PC-9 (cell line): ENCODE measurements around the gene HAND1. TPM values are rescaled to one million over a fixed set of nuclear protein-coding genes. Genes with fewer than 3 reads are reported as not detected.
A peak's percentile ranks its signal among the peaks of the same experiment; 100 is the strongest.

Source experiments
- Bru-seq: library from RNA; stranded (reverse); fragments of 400-500 nt; gene quantifications from one replicate; lab custom pipeline; 2021; lab: Mats Ljungman, UMichigan
- BruChase-seq, 2 experiments: library from RNA; stranded (reverse); fragments of 400-500 nt; gene quantifications; one replicate each; lab custom pipeline; 2021; lab: Mats Ljungman, UMichigan
- BruUV-seq: library from RNA; stranded (reverse); fragments of 400-500 nt; replicated peaks from 2 replicates; lab custom pipeline; 2021; lab: Mats Ljungman, UMichigan
- CTCF ChIA-PET: fragments of 300-600 bp; sonication (Branson Sonifier 250); formaldehyde crosslinking; loops from one replicate; lab custom pipeline; 2022; ENCODE audit warnings: antibody characterized with exemption; lab: Charles Lee
- POLR2A ChIA-PET: fragments of 300-600 bp; sonication (Branson Sonifier 250); formaldehyde crosslinking; loops from one replicate; lab custom pipeline; 2022; ENCODE audit warnings: antibody characterized with exemption; ENCODE audit not compliant: unreplicated experiment; lab: Charles Lee
- DNase-seq, 2 experiments: peaks; one replicate each; pipeline versions ENCODE4 v3.0.0 to v3.0.0-alpha.2; 2015 to 2022; ENCODE audit warnings: mixed read lengths in 1 of 2
- H2AFZ ChIP-seq: fragments of 200-600 bp; sonication (generic); 2 replicates; pipeline ENCODE4 v1.8.1; 2017; ENCODE audit warnings: antibody characterized with exemption
- H3F3A ChIP-seq: fragments of 200-600 bp; sonication (generic); 2 replicates; pipeline ENCODE4 v1.8.1; 2017; ENCODE audit warnings: antibody characterized with exemption, mild to moderate bottlenecking, low read depth; ENCODE audit not compliant: insufficient read depth
- H3K27ac ChIP-seq: fragments of 200-600 bp; sonication (generic); 2 replicates; pipeline ENCODE4 v1.6.1; 2016; ENCODE audit warnings: mixed run types
- H3K27me3 ChIP-seq: fragments of 200-600 bp; sonication (generic); 2 replicates; pipeline ENCODE4 v1.6.1; 2016; ENCODE audit warnings: low read depth, mixed run types; ENCODE audit not compliant: insufficient read depth
- H3K36me3 ChIP-seq: fragments of 200-600 bp; sonication (generic); 2 replicates; pipeline ENCODE4 v1.6.1; 2016; ENCODE audit warnings: low read depth, mixed run types
- H3K4me1 ChIP-seq: fragments of 200-600 bp; sonication (generic); replicated peaks from 2 replicates; pipeline ENCODE4 v1.6.1; 2016; ENCODE audit warnings: mixed run types; ENCODE audit not compliant: insufficient read depth
- H3K4me2 ChIP-seq: fragments of 200-600 bp; sonication (generic); 2 replicates; pipeline ENCODE4 v1.6.1; 2017; ENCODE audit warnings: mixed run types
- H3K4me3 ChIP-seq: fragments of 200-600 bp; sonication (generic); 2 replicates; pipeline ENCODE4 v1.6.1; 2016; ENCODE audit warnings: mixed run types
- H3K79me2 ChIP-seq: fragments of 200-600 bp; sonication (generic); 2 replicates; pipeline ENCODE4 v1.6.1; 2017; ENCODE audit warnings: low read depth, mixed run types
- H3K9me2 ChIP-seq: fragments of 200-600 bp; sonication (generic); 2 replicates; pipeline ENCODE4 v1.8.1; 2017; ENCODE audit warnings: mild to moderate bottlenecking; ENCODE audit not compliant: insufficient read depth
- H3K9me3 ChIP-seq: fragments of 200-600 bp; sonication (generic); 2 replicates; pipeline ENCODE4 v1.8.1; 2016; ENCODE audit warnings: low read depth; ENCODE audit not compliant: insufficient read depth
- H4K20me1 ChIP-seq: fragments of 200-600 bp; sonication (generic); 2 replicates; pipeline ENCODE4 v1.8.1; 2017; ENCODE audit not compliant: insufficient read depth
- EZH2 ChIP-seq: fragments of 200-600 bp; sonication (generic); IDR thresholded peaks from 2 replicates; pipeline ENCODE4 v1.8.0; 2017; ENCODE audit warnings: antibody characterized with exemption, low read depth
- intact Hi-C: fragments of 100-400 bp; cut with micrococcal nuclease; formaldehyde crosslinking; loops from one replicate; pipeline ENCODE4 v1.10.0; 2022; ENCODE audit not compliant: unreplicated experiment
- long read RNA-seq: library from polyadenylated mRNA; stranded (forward); transcript quantifications from one replicate; pipeline ENCODE4 v2.0.0, GENCODE V29; 2022
- total RNA-seq: library from RNA; stranded (reverse); gene quantifications from 2 replicates; pipeline ENCODE4 v1.2.3, GENCODE V29; 2021
- TF ChIP-seq, protein P1 (sequence below): fragments of 200-600 bp; sonication (generic); conservative IDR thresholded peaks from 2 replicates; pipeline ENCODE4 v1.6.1; 2017; ENCODE audit warnings: mixed run types, antibody characterized with exemption, mild to moderate bottlenecking, moderate library complexity

HAND1 gene
- total RNA-seq (not detected in 2 replicates), Bru-seq, nascent RNA (not detected), BruChase-seq, experiment 1, labeled RNA remaining after a 2-hour chase (not detected), BruChase-seq, experiment 2, labeled RNA remaining after a 6-hour chase (not detected)
- long read RNA-seq: 0 reads

DNA sequence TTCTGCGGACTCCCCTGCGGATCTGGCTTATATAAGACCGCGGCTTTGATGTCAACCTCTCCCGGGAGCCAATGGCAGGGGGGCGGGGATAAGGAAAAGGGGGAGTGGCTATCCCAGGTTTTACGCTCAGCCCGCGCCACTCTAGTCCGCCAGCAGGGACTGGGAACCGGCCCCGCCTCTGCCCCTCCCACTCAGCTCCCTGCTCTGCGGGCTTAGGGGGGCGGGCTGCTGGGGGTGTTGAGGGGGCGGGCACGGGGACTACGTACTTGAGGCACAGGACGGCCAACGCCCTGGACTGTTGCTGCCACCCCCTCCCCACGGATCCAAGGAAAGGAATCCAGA is at the start of gene HAND1:
Gene HAND1 (minus strand): TSS at position 4 of the 342 bp plus-strand sequence. CDS start 219 bp downstream, outside the sequence.
- H3K9me3 ChIP-seq: no peaks in the 10 kb centered on the region
- no peaks in the 10 kb centered on the region for H3K36me3 ChIP-seq
- no peaks in the 10 kb centered on the region for H3F3A ChIP-seq
- no peak within 1 kb of the TSS for H3K27ac ChIP-seq
- H2AFZ ChIP-seq: no peak within 1 kb of the TSS
- CTCF ChIA-PET: no interaction called here
- H3K79me2 ChIP-seq: no peaks in the 10 kb centered on the region
- no peak within 1 kb of the TSS for H3K4me3 ChIP-seq
- H4K20me1 ChIP-seq: no peaks in the 10 kb centered on the region
- no TSS peak for BruUV-seq
- no peak within 1 kb of the TSS for H3K4me2 ChIP-seq
- intact Hi-C loops: no loop called here
- POLR2A ChIA-PET: no interaction called here
- H3K4me1 ChIP-seq: no peaks in the 10 kb centered on the region
- TF ChIP-seq, protein P1, sequence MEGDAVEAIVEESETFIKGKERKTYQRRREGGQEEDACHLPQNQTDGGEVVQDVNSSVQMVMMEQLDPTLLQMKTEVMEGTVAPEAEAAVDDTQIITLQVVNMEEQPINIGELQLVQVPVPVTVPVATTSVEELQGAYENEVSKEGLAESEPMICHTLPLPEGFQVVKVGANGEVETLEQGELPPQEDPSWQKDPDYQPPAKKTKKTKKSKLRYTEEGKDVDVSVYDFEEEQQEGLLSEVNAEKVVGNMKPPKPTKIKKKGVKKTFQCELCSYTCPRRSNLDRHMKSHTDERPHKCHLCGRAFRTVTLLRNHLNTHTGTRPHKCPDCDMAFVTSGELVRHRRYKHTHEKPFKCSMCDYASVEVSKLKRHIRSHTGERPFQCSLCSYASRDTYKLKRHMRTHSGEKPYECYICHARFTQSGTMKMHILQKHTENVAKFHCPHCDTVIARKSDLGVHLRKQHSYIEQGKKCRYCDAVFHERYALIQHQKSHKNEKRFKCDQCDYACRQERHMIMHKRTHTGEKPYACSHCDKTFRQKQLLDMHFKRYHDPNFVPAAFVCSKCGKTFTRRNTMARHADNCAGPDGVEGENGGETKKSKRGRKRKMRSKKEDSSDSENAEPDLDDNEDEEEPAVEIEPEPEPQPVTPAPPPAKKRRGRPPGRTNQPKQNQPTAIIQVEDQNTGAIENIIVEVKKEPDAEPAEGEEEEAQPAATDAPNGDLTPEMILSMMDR: no peak
- TF ChIP-seq EZH2: no peak
- peaks cover 51% of the 10 kb centered on the region for H3K27me3 ChIP-seq
- H3K9me2 ChIP-seq: no peaks in the 10 kb centered on the region
- DNase-seq: peak in 1 of 2 experiments; percentile 27

DNA sequence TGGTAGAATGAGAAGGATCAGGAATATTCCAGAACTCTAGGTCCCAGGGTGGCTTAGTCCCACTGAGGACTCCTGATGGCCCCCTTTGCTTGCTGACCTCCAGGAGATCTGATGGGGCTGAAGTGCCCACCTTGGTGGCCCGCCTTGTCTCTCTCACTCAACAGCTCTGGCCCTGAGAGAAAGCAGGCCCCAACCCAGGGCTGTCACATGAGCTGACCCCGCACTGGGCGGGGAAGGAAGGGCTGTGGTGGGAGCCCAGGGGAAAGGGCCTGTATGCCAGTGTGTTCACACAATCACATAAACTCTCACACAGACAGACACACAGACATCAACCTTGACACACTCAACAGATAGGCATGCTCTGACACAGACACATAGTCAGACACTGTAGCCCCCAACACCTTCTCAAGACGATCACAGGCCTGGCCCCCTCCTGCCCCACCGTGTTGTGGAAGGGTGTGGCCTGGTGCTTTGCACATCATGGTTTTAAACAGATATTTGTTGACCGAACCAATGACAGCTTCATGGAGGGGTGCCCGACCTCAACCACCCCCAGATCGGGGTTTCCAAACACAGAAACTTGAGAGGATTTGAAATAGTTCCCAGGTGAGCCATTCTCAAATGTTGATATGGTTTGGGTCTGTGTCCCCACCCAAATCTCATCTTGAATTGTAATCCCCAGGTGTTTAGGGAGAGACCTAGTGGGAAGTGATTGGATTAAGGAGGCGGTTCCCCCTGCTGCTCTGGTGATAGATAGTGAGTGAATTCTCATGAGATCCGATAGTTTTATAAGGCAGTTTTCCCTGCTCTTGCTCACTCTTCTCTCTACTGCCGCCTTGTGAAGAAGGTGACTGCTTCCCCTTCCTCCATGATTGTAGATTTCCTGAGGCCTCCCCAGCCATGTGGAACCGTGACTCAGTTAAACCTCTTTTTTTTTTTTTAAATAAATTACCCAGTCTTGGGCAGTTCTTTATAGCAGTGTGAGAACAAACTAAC is 48.5 kb upstream of the HAND1 start:
- no peaks in the 10 kb centered on the region for H4K20me1 ChIP-seq
- H3K27ac ChIP-seq: no peak overlapping the region
- no peaks in the 10 kb centered on the region for H3K27me3 ChIP-seq
- POLR2A ChIA-PET: no interaction called here
- CTCF ChIA-PET: no interaction called here
- no peaks in the 10 kb centered on the region for H3K79me2 ChIP-seq
- H3K9me3 ChIP-seq: no peaks in the 10 kb centered on the region
- DNase-seq: no peak
- peaks cover 8% of the 10 kb centered on the region; the same call in 1 of the 2 replicates for H3F3A ChIP-seq
- TF ChIP-seq, protein P1: no peak
- TF ChIP-seq EZH2: no peak
- H3K36me3 ChIP-seq: no peaks in the 10 kb centered on the region
- intact Hi-C loops: no loop called here
- no peak overlapping the region for H3K4me3 ChIP-seq
- H3K9me2 ChIP-seq: no peaks in the 10 kb centered on the region
- H3K4me1 ChIP-seq: no peaks in the 10 kb centered on the region
- H3K4me2 ChIP-seq: no peak overlapping the region
- BruUV-seq: no TSS peak
- H2AFZ ChIP-seq: no peak overlapping the region

DNA sequence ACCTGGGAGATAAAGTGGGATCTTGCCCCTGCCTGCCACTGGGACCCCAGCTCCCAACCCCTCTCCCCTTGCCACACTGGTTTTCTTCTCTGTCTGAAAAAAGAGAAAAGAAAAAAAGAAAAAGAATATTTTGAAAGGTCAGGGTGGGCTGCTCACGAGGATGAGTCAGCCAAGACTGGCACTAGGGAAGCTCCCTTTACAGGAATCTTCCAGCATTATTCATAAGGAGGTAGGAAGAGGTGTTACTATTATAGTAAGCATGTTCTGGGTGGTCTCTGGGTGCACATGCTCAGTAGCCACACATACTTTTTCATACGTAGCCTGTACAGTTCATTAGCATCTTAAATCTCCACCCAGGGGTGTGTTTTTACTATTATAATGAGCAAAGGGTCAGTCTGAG is 46.8 kb upstream of the HAND1 start:
- H3K79me2 ChIP-seq: no peaks in the 10 kb centered on the region
- intact Hi-C loops: no loop called here
- no peaks in the 10 kb centered on the region for H3K27me3 ChIP-seq
- no peaks in the 10 kb centered on the region for H3K36me3 ChIP-seq
- no peaks in the 10 kb centered on the region for H3K9me2 ChIP-seq
- no TSS peak for BruUV-seq
- CTCF ChIA-PET: no interaction called here
- H3K4me2 ChIP-seq: no peak overlapping the region
- no peak overlapping the region for H3K4me3 ChIP-seq
- no peak for DNase-seq
- H2AFZ ChIP-seq: no peak overlapping the region
- no peaks in the 10 kb centered on the region for H3K9me3 ChIP-seq
- peaks cover 9% of the 10 kb centered on the region; the same call in 1 of the 2 replicates for H3F3A ChIP-seq
- peaks cover 3% of the 10 kb centered on the region for H3K4me1 ChIP-seq
- no peak overlapping the region for H3K27ac ChIP-seq
- TF ChIP-seq, protein P1: no peak
- no peaks in the 10 kb centered on the region for H4K20me1 ChIP-seq
- POLR2A ChIA-PET: interaction anchor here (0.6 kb wide), 1 partner anchor 392 kb away, joined by 4 read pairs; no protein-coding TSS in a partner anchor
